SK-N-MC (cell line): Measurements from ENCODE around the gene BHLHE40.
"Not testable (repeated sequence)": the region's sequence is repeated elsewhere in the genome, so short reads cannot be mapped to it uniquely, and the experiment has no call there.

Experiments
- EZH2 ChIP-seq: fragments of 200-600 bp; sonication (generic); IDR thresholded peaks from one replicate; pipeline ENCODE4 v1.6.1; 2017; ENCODE audit warnings: antibody characterized with exemption
- FOXP2 ChIP-seq: optimal IDR thresholded peaks from 2 replicates; pipeline ENCODE3; 2011; ENCODE audit warnings: mild to moderate bottlenecking, moderate library complexity; ENCODE audit not compliant: insufficient read depth; ENCODE audit errors: extremely low read length, control extremely low read depth
- POLR2AphosphoS5 ChIP-seq: IDR thresholded peaks from 2 replicates; pipeline ENCODE4 v1.6.1; 2012; ENCODE audit warnings: mild to moderate bottlenecking, low read depth, low read length, borderline replicate concordance

- TF ChIP-seq POLR2AphosphoS5, EZH2, FOXP2: not testable (repeated sequence)
Measured at GRCh38 chr3:4966006-4966405, 13.2 kb upstream of the BHLHE40 start.
